Ovary (tissue), 3 donors: ENCODE results near the gene ZRANB2.

ENCODE experiments used
- EP300 ChIP-seq: sonication (generic); formaldehyde crosslinking; IDR thresholded peaks from one replicate; pipeline ENCODE4 v1.6.1; 2017; ENCODE audit warnings: antibody characterized with exemption
- POLR2A ChIP-seq: fragments of 450-650 bp; IDR thresholded peaks from one replicate; pipeline ENCODE4 v1.6.1; 2017; ENCODE audit warnings: antibody characterized with exemption, mild to moderate bottlenecking, moderate library complexity
- TF ChIP-seq, protein P1 (sequence below), 3 donors: fragments of 450-650 bp in 2 of 3; fragments of 200-600 bp in 1 of 3; IDR thresholded peaks; one replicate each; pipeline versions ENCODE4 v1.5.1 to v1.8.0; 2016 to 2022; ENCODE audit warnings: antibody characterized with exemption in 3 of 3, mild to moderate bottlenecking in 1 of 3
- donor health status: DM: no; HTN: no; CAD: no.

DNA sequence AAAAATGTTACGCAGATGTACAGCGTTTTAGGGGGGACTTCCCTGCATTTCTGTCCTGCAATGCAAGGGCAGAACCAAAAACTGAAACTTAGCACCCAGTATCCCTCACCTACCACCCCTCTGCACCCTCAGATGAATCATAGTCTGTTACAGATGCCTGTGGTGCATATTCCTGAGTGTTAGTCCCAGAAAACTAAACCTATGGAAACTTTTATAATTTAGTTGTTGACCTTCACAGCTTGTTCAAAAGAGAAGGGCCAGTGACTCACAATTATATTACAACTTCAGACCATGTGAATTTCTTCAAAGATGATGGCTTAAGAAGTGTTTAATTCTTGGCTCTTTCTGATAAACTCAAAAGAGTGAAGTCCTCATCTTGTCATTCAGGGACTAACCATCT is 39.0 kb downstream of the ZRANB2 start:
- TF ChIP-seq, protein P1, sequence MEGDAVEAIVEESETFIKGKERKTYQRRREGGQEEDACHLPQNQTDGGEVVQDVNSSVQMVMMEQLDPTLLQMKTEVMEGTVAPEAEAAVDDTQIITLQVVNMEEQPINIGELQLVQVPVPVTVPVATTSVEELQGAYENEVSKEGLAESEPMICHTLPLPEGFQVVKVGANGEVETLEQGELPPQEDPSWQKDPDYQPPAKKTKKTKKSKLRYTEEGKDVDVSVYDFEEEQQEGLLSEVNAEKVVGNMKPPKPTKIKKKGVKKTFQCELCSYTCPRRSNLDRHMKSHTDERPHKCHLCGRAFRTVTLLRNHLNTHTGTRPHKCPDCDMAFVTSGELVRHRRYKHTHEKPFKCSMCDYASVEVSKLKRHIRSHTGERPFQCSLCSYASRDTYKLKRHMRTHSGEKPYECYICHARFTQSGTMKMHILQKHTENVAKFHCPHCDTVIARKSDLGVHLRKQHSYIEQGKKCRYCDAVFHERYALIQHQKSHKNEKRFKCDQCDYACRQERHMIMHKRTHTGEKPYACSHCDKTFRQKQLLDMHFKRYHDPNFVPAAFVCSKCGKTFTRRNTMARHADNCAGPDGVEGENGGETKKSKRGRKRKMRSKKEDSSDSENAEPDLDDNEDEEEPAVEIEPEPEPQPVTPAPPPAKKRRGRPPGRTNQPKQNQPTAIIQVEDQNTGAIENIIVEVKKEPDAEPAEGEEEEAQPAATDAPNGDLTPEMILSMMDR (IDR thresholded peaks at IDR 0.05) = no peak
- TF ChIP-seq POLR2A (no peak), EP300 (no peak)
